Tibial nerve (tissue), 3 donors: ENCODE measurements around the gene ZNF329.
A peak's percentile ranks its signal among the peaks of the same experiment; 100 is the strongest.

Experiments used
- CTCF ChIP-seq, 5 experiments: fragments of 200-600 bp in 3 of 5; fragments of 450-650 bp in 2 of 5; sonication (generic) in 3 of 5; IDR thresholded peaks; one replicate each; pipeline ENCODE4 v1.5.1; 2016 to 2019; ENCODE audit warnings: antibody characterized with exemption in 5 of 5, mild to moderate bottlenecking in 3 of 5, moderate library complexity in 2 of 5
- POLR2A ChIP-seq, 2 donors: fragments of 450-650 bp; IDR thresholded peaks; one replicate each; pipeline ENCODE4 v1.6.1; 2017; ENCODE audit warnings: antibody characterized with exemption in 2 of 2, mild to moderate bottlenecking in 2 of 2, moderate library complexity in 2 of 2

- TF ChIP-seq POLR2A (IDR thresholded peaks at IDR 0.05), result peak; percentile 49 to 85
- TF ChIP-seq CTCF (IDR thresholded peaks at IDR 0.05), result peak in 1 of 5 experiments; percentile 34
Observed at GRCh38 chr19:58182989-58183816, 32.6 kb upstream of the ZNF329 start, which contains the start of gene ZNF274.
